GM18498 (cell line): ENCODE measurements around the gene TFEB.

ENCODE experiments used
- ATAC-seq: cut with Tn5 transposase; IDR thresholded peaks from one replicate; pipeline ENCODE4 v1.9.1; 2021; ENCODE audit warnings: mild to moderate bottlenecking, moderate library complexity; ENCODE audit not compliant: unreplicated experiment

Gene TFEB

DNA sequence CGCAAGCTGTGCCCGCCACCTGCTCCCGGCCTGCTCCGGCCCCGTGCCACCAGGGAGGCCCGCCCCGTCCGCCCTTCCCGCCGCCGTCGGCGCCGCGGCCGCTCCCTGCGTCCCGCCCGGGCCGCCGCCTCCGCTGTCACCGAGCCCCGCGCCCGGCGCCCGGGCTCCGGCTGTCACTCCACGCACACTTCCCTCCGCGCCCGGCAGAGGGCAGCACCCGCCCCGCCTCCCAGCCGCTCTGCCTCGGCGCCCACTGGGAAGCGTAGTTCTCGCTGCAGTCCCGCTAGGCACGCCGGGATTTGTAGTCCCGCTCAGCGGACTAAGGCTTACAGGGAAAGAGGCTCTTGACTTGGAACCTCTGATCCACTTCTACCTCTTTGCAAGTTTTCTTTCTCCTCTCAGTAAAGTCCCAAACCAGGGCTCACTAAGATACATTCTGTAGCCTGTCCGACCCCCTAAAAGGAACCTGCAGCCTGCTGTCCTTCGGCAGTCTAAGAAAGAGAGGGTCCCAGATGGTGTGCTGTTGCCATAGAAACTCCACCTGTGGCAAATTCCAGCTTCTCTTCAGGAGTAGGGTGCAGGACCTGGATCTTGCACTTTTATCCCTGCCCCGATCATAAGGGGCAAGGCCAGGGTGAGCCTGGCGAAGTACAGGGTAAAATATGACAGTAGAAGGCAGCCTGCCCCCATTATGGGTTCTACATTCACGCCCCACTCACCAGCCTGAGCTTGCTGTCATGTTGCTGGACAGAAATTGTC is at the start of gene TFEB:
TSS of gene TFEB (minus strand) at position 182 of the 759 bp plus-strand sequence. CDS start 44,395 bp downstream, outside the sequence.
- peak; percentile 51 for ATAC-seq

DNA sequence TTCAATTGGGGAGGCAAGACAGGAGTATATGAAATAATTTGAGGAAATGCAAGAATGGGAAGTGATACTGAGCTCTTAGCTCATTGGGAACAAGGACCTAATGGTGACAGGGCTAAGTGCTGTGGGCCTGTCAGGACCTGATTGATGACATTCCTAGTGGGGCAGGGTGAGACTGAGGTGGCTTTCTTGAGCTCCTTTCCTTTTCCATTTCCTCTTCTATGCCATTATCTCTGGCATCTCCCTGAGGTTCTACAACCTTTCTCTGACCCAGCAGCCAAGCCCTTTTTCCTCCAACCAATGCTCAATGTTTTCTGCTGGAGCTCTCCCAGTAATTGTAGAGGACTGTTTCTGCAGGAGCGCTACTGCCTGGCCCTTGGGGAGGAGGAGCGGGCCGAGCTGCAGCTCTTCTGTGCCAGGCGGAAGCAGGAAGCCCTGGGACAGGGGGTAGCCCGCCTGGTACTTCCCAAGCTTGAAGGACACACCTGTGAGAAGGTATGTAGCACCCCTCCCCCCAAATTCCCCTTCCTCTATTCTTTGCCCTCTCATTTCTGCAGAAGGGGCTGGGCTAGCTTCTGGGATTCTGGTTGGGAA is 49.3 kb upstream of the TFEB start:
- ATAC-seq = no peak

DNA sequence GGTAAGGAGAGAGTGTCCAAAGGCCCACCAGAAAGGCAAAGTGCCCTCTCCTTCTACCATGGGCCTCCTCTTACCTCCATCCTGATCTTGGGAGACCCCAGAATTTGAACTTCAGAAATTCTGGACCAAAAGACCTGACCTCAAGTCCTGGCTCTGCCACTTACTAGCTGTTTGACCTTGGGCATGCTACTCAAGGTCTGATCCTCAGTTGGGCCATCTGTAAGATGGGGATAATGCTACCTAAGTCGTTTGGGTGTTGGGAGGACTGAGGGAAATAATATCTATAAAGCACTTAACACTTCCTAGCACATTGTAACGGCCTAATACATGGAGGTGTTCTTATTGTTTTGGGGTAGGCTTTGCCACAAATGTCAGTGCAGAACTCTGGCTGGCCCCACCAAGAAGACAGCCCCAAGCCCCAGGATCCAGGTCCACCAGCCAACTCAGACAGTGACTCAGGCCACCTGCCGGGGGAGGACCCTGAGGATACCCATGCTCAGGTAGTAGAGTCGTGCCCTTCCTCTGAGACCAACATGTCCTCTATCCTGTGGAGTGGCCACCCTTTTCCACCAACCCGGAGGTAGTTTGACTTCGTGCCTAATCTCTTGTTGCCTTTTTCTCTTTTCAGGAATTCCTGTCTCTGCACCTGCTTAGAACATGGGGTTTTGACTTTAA is 47.8 kb upstream of the TFEB start:
- ATAC-seq = no peak

DNA sequence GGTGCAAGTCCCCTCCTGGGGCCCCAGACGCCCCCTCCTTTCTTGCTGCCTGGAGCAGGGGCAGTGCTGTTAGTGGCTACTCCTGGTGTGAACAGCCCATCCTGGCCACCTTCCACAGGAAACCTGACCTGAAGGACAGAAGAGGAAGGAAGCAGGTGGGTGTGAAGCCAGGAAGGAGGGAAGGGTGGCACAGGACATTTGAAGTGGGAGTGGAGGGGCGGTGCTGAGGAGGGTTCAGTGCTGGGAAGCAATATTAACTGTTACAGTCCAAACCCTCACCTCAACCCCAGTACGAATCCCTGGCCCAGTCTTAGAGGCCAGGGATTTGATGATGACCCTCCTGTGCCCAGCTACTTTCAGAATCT is 45.9 kb upstream of the TFEB start:
- no peak for ATAC-seq

DNA sequence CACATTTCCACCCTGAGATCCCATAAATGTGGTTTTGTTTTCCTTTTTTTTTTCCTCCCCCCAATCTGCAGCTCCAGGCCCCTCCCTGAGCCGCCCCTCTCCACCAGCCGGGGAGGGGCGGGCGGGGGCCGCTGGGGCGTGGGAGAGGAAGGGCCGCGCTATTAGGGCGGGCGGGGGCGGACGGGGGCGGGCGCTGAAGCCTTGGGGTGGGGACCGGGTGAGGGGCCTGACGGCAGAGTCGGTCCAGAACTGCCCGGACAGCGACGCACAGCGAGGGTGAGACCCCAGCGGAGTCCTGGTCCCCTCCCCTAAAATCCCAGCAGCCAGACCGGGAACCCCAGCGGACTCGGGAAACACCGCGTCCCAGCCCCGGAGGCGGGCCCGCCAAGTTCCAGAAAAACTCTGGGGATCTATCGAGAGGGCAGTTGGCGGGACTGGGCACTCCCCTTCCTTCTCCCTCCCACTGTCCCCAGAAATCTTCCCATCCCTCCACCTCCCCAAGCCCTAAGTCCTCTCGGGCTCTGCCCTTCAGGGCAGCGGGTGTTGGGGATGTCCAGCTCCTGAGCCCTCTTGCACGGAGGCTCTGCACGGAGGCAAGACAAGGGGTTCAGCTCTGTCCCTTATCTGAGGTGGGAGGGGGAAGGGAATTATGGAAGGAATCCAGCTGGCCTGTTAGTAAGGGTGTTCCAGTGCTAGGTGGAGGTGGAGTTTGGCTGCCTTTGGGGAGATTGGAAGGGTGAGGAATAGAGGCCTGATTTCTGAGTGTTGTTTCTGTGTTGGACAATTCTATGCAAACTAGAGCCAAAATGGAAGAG is 45.4 kb upstream of the TFEB start, which contains the start of gene PRICKLE4:
TSS of gene PRICKLE4 (plus strand) at position 232 of the 815 bp plus-strand sequence. CDS start 2,692 bp downstream, outside the sequence.
- no peak for ATAC-seq

- peak; percentile 94 for ATAC-seq
Measured at GRCh38 chr6:41779788-41780550, 44.6 kb upstream of the TFEB start, which contains the start of gene FRS3. FRS3 (minus strand) TSS chr6:41779900; CDS start chr6:41776987, 2,913 bp downstream.

DNA sequence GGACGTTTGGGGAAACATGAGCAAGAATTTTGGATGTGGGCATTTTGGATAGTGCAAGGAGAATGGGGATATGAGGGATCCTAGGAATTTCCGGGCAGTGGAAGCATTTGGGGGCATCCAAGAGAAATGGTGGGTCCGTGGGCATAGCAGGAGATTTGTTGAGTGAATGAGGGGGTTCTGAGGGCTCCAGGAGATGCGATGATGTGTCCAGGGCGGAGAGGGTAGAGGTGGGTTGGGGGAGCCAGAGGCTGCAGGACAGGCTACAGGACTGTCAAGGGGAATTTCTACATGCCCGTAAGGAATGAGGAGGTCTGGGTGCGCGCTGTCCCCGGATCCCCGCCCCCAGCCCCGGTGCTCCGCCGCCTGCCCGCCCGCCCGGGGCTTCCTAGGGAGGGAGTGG is 43.9 kb upstream of the TFEB start:
- ATAC-seq = no peak

- no peak for ATAC-seq
Measured at GRCh38 chr6:41778895-41779294, 43.5 kb upstream of the TFEB start.

DNA sequence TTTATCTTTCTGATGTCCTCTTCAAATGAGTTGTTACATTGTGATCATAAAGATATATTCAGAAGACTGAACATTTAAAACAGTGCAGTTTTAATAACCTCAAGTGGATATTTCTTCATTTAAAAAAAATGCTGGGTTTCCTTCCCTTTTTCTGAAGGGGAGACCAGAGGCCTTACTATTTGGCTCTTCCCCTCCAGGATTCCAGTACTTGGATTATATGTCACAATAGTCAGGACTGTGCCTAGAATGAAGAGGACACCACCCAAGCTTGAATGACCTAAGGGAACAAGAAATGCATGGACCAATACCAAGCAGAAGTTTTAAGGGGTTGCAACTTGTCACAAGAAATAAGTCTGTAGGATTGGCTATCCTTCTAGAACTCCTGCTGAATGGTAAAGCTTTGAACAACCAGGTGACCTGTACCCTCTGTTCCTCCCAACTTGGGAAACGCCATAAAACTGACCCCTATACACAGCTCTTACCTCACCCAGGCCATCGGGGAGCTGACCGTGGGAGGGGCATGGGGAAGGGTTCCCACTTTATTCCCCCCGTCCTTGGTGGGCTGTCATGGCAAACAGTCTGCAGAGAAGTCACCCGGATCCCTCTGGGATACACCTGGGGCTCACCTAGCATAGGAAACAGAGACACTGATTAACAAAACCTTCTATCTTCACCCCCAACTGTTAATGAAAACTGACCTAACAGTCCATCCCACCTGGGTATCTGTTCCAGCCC is 42.3 kb upstream of the TFEB start:
- ATAC-seq = no peak

- no peak for ATAC-seq
Measured at GRCh38 chr6:41775293-41775882, 40.0 kb upstream of the TFEB start.

DNA sequence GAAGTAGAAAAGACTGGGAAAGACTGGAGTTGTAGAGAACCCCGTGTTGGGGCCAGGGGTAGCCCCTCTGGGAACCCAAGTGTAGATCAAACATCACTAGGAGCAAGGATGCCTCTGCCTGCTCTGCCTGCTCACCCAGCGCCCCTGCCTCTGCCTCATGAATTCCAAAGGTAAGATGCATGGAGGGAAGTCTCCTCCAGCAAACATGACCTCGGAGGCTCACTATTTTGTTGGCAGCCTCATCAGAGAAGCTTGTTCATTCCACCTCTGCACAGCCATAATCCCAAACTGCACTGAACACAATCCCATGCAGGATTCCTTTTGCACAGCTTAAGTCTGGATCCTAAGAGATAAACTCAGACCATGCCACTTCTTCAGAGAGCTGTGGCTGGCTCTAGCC is 39.4 kb upstream of the TFEB start:
- ATAC-seq = no peak

- ATAC-seq = no peak
Measured at GRCh38 chr6:41771058-41771983, 35.9 kb upstream of the TFEB start.

DNA sequence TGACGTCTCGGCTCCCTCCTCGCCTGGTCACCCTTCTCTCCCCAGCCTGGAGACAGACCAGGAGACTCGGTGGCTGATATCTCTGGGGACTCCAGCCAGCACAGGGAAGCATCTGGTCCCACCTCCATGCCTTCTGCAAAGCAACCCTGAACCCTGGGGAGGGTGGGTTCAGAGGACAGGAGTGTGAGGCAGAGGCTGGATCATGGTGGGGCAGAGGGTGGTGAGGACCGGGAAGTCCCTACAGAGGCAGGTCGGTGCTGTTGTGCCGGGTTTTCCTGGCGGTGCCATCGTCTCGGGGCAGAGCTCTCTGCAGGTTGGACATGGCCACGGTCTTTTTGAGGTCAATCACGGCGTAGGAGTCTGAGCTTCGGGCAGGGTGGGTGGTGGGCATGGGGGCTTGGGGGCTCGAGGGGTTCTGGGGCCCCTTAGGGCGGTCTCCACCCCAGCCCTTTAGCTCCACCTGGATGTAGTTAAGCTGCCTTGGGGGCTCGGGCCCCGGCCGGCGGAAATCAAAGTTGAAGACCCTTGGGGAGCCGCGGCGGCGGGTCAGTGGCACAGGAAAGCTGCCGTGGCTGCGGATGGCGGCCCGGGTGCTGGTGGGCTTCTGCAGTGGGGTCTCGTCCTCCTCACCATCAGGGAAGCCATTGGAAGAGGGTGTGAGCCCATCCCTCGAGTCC is 35.1 kb upstream of the TFEB start:
- ATAC-seq = no peak

GRCh38 chr6:41769376-41769775 is 34.0 kb upstream of the TFEB start:
- no peak for ATAC-seq

DNA sequence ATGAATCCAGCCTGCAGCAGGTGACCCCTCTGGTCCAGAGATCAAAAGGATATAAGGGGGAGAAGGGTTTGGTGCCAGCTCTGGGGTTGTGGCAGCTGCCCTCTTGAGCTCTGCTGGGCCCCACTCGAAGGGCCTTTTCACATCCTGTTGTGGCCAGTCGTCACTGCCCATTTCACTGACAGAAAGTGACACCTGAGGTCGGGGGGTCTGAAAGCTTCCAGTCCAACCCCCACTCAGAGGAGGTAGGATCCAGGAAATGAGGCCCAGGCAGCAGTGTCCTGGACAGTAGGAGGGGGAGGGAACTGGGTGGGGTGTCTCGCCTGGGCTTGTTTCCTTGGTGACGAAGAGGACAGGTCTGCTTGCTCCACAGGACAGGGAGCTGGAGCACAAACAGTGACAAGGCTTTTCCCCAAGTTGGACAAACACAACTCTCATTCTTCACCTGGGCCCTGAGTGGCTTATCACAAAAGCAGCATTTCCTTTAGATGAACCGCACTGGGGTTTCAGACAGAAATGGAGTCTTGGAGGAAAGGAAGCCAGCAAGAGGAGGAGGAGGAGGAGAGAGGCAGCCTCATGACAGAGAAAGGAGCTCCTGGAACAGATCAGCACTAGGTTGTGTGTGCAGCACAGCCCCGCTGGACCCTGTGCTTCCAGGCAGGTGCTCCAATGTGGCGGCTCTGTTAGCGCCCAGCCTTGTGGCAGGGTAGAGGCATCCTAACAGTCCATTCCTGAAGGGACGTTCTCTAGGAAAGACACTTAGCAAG is 33.3 kb upstream of the TFEB start:
- no peak for ATAC-seq

- ATAC-seq = no peak
Measured at GRCh38 chr6:41767112-41767833, 31.9 kb upstream of the TFEB start.
